Pons (tissue), 1 donor: ENCODE measurements around the gene CEMIP2.
"Not testable (repeated sequence)": the region's sequence is repeated elsewhere in the genome, so short reads cannot be mapped to it uniquely, and the experiment has no call there.

Source experiments
- DNase-seq: peaks from one replicate; pipeline ENCODE4 v3.0.0-alpha.2; 2016; ENCODE audit warnings: low spot score

CEMIP2 gene, protein sequence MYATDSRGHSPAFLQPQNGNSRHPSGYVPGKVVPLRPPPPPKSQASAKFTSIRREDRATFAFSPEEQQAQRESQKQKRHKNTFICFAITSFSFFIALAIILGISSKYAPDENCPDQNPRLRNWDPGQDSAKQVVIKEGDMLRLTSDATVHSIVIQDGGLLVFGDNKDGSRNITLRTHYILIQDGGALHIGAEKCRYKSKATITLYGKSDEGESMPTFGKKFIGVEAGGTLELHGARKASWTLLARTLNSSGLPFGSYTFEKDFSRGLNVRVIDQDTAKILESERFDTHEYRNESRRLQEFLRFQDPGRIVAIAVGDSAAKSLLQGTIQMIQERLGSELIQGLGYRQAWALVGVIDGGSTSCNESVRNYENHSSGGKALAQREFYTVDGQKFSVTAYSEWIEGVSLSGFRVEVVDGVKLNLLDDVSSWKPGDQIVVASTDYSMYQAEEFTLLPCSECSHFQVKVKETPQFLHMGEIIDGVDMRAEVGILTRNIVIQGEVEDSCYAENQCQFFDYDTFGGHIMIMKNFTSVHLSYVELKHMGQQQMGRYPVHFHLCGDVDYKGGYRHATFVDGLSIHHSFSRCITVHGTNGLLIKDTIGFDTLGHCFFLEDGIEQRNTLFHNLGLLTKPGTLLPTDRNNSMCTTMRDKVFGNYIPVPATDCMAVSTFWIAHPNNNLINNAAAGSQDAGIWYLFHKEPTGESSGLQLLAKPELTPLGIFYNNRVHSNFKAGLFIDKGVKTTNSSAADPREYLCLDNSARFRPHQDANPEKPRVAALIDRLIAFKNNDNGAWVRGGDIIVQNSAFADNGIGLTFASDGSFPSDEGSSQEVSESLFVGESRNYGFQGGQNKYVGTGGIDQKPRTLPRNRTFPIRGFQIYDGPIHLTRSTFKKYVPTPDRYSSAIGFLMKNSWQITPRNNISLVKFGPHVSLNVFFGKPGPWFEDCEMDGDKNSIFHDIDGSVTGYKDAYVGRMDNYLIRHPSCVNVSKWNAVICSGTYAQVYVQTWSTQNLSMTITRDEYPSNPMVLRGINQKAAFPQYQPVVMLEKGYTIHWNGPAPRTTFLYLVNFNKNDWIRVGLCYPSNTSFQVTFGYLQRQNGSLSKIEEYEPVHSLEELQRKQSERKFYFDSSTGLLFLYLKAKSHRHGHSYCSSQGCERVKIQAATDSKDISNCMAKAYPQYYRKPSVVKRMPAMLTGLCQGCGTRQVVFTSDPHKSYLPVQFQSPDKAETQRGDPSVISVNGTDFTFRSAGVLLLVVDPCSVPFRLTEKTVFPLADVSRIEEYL (N-terminal part only)

DNA sequence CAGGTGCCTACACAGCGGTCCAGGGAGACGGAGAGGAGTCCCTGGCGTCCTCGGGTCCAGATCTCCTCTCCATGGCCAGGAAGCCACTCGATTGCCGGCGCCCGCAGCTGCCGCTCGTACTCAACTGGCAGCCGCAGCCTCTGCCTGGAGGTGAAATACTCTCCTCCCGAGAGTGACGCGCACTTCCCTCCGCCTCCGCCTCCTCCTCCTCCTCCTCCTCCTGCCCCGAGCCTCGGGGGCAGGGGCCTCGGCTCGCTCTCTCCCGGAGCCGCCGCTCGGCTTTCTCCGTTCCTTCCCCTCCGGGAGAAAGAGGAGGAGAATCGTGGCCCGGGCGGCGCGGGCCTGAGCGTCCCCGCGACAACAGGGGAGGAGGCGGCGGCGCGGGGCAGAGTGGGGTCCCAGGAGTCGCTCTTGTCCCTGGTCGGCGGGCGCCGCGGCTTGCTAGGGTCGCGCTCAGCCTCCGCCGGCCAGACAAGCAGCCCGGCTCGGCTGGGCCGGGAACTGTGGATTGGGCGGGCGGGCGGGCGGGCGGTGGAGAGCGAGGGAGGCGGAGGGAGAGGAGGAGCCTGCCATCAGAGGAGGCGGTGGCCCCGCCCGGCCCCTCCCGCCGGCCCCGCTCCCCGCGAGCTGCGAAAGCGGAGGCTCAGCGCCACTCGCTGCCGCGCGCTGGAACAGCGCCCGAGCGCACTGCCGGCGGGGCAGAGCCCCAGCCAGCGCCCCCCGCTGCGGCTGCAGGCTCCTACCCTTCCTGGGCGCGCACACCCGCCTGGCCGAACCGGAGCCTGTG, at the start of gene CEMIP2:
TSS of gene CEMIP2 (minus strand) at position 126 of the 787 bp plus-strand sequence. CDS start 18,140 bp downstream, outside the sequence.
- peak; percentile 75 for DNase-seq

DNA sequence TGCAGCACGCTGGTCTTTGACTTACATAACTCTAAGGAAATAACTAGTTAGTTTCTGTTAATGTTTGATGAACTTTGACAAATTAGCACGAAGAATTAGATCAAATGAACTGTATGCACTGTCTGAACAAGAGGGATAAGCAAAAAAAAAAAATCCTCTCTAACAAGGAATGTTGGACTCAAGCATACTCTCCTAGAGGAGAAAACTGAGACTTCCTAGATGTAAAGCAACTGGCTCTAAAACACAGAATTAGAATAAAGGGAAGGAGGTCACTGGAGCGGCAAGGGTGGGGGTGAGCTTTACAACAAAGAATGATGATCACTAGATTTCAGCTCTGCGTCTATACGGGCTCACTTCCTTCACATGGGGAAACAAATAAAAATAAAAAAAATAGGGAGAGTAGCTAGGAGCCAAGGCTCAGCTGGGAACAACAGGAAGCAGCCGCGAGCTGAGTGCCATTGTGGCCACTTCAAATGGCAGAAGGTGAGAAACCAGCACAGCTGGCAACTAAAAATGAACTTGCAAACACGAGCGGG, 48.7 kb upstream of the CEMIP2 start:
- DNase-seq, result no peak

DNA sequence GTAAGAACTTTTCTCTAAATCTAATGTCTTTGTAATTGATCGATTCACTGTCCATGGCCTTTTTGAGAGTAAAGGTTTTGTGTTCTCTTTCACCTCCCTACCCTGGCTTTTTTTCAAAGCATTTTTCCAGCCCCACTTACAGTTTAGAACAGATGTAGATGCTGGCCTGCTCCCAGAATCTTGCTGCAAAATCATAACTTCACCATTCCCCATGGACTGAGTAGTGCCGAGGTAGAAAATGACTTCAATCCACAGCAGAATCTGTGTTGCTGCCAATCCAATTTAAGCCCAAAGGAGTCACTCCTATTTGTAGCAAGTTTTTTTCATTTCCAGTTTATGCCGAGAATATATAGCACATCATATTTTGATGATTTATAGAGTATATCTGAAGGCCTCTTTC, 46.5 kb upstream of the CEMIP2 start:
- DNase-seq, result no peak

DNA sequence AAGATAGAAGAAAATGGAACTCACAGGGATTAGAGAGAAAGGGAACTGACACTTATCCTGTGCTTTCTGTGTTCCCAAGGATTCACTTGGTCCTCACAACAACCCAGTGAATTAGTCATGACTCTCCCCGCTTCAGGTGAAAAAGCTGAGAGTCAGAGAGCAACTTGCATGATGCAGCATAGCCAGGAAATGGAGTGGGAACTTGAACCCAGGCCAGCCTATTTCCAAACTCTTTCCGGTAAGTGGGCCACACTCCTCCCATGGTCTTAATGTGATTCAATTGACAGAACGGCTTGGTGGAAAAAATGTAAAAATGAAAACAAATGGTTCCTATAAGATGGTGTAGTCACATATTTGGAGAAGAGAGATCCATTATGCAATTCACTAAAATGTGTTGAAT, 45.9 kb upstream of the CEMIP2 start:
- DNase-seq, result no peak

DNA sequence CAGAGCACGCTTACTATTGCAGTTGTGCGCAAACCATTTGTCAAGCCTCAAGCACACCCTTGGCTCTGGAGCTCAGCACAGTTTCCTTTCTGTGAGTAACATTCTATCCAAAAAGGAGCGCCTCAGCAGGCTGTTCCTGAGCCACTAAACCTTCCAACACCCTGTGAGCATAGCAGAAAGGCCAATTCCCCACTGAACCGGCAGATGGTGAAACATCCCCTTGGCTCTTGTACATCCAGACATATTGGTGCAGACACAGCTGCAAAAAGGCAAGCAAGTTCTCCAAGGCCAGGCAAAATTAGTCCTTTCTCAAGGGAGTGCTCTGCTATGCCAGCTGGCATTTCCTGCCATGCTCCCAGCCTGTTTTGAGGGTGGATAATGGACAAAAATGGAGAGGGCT, 44.1 kb upstream of the CEMIP2 start:
- DNase-seq, result peak; percentile 94

DNA sequence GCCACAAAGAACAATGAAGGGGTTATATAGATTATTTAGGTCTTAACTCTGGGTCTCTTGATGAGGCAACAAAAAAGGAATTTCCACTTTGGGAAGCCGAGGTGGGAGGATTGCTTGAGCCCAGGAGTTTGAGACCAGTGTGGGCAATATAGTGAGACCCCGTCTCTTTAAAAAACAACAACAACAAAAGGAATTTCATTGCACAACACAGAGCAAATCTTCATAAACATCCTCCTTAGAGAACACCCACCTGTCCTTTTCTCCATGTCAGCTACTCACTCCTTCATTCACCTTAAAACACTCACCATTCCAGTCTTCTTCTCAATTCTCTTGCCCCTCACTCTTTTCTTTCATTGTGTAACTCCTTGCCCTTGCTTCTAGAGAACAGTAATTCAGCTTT, 39.8 kb upstream of the CEMIP2 start:
- DNase-seq, result no peak

DNA sequence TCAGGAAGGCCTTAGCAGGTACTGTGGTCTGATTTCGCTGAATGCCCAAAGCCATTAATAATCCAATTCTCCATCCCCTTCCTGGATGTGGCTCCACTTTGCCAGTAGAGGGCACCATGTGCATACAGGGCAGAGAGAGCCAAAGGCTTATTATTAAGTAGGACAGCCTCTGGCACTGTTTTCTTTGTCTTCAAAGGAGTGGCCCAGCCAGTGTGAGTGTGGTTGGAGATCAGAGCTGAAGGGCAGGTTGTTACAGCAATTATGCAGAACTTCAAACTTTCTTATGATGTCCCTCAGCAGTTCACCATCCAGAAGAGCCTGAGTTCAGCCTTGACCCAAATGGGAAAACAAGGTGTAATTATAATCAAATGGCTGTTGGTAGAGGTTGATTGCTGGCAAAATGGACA, 38.6 kb upstream of the CEMIP2 start:
- peak; percentile 92 for DNase-seq

DNA sequence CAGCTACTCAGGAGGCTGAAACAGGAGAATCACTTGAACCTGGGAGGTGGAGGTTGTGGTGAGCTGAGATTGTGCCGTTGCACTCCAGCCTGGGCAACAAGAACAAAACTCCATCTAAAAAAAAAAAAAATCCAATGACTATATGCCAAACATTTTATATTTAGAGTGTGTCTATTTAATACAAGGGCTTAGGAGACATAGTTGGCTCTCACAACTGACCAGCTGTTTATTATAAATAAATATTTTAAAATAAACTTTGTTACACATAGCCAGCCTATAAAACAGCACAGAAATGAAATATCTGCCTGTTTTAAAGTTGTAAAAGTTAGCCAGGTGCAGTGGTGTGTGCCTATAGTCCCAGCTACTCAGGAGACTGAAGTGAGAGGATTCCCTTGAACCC, 36.8 kb upstream of the CEMIP2 start:
- not testable (repeated sequence) for DNase-seq

DNA sequence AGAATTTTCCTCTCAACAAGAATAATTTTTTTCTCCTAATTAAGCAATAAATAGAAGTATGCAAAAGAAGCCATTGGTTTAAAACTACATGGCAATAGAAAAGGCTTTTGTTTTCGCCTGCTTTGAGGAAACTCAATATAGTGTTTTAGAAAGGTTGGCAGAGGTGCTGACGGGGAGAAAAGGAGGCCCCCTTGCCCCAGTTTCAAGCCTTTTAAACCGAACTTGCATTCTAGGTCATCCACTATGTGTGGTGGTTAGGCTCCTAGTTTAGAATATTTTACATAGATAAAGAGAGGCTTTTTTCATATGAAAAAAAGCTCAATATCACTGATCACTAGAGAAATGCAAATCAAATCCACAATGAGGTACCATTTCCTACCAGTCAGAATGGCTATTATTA, 33.5 kb upstream of the CEMIP2 start:
- no peak for DNase-seq

DNA sequence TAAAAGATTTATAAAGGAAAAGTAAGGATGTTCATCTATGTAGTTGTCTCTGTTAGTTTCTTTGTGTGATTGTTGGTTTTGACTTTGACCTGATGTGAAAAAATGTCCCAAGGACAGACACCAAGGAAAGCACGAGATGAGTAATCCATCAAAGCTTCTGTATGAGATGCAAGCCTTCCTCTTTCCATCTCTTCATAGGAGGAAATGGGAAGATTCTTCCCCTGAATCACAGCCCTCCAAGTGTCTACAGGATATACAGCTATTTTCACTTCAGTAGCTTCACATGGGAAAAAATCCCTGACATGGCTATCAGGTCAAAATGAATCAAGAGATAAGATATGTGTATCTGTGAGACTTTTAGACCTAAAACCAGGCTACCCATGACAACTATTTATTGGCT, 29.0 kb upstream of the CEMIP2 start:
- DNase-seq, result no peak

DNA sequence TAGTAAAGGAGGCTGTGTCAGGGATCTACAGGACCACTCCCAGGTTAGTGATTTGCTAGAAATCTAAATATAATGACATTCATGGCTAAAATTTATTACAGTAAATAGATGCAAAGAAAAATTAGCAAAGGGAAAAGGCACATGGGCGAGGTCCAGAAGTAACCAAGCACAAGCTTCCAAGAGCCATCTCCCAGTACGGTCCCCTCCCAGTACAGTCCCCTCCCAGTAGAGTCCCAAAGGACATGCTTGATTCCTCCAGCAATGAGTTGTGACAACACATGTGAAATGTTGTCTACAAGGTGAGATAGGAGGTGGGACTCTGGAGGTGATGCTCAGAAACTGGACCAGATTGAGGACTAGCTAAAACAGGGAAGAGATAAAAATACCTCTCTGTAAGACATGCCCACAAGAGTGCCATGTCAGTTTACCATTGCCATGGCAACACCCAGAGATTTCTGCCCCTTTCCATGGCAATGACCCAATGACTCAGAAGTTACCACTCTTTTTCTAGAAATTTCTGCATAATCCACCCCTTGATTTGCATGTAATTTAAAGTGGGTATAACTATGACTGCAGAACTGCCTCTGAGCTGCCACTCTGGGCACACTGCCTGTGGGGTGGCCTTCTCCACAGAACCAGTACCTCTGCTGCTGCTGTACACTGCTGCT, 27.9 kb upstream of the CEMIP2 start:
- DNase-seq, result no peak

DNA sequence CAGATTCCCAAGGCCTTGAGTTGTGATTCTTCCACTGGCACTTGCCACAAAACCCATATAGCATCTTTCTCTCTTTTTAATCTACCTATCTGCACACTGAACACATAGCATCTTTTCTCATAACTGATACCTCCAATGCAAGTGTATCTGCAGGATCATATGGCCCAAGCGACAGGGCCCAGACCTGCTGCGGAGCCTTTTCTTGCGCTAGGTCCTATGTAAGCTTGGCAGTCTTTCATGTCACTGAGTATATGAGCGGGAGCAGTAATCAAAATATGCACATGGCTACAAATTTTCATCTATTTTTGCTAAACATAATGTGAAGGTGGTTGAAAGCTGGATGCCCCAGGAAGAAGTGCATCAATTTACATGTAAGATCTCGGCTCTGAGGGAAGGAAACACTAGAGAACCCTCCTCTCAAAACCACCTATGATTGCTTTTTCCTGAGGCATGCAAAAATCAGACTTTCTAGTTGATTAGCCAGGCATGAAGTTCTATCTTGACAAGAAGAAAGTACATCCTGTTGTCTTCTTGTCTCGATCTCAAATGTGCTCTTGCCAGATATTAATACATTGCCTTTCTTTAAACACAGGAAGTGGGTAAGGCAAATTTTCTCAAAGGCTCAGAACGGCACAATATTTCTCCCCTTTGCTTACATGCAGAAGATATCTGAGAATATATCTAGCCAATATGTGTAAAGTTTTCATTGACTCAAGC, 26.9 kb upstream of the CEMIP2 start:
- no peak for DNase-seq

DNA sequence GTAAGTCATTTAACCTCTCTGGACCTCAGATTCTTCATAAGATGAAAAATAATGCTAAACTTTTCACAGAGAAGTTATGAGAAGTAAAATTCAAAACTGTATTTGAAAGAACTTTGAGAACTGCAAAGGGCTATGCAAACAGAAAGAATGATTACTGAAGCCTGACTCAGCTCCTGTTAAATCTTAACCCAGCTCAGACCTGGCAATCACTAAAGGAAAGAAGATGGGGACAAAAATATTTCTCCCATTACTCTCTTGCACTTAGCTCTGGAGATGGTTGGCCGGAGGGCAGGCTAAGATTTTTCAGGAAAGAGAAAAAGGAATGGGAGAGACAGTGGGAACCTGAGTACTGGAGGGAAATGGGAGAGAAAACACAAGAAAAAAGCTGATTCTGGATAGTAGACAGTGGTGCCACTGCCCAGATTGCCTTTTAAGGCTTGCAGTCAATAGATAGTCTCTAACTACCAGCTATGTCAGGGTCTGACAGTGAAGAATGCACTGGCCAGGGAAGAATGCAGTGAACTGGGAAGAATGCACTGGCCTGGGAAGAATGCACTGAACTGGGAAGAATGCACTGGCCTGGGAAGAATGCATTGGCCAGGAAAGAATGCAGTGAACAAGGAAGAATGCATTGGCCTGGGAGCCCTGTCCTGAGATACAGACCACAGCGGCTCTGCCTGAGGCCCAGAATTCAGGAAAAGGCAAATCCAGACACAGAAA, 25.2 kb upstream of the CEMIP2 start:
- DNase-seq, result no peak

DNA sequence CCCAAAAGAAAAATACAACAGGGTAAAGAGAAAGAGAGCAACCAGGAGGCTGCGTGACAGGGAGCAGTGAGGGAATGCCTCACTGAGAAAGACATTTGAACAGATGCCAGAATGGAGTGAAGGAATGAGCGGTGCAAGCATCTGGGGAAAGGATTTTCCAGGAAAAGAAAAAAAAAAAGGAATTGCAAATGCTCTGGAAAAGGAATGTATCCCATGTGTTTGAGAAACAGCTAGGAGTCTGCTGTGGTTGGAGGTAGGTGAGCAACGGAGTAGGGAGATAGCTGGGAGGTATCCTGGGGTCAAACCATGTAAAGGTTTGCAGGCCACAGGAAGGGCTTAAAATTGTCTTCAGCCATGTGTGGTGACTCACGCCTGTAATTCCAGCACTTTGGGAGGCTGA, 23.6 kb upstream of the CEMIP2 start:
- DNase-seq, result no peak

DNA sequence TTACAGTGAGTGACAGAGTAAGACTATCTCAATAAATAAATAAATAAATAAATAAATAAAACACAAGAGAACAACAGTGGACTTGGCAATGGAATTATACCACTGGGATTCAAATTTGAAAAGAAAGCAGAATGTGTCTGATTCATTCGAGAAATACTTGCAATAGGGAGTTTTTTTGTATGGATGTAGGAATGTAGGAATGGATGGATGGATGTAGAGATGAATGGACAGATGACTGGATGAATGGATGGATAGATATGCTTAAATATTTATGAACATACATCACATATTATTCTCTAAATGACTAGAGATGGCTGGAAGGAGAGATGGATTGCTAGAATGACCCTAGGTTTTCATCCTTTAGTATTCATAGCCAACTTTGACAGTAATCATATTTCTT, 22.0 kb upstream of the CEMIP2 start:
- no peak for DNase-seq

DNA sequence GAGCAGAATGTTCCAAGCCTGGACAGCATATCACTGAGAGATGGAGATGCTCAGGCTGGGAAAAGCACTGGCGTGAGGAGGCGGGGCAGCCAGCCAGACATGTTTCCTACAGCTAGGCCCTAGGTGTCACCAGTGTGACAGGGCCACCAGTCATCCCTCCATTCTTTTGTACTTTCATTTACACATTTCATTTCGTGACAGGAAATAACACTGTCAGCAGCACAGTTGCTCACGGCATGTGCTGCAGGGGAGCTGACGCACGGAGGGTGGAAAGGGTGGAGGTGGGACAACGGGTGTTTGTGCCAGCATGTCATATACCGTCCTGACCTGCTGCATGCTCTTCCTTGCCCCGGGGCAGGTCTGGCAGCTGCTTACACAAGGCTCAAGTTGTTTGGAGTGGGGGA, 14.8 kb upstream of the CEMIP2 start:
- no peak for DNase-seq

DNA sequence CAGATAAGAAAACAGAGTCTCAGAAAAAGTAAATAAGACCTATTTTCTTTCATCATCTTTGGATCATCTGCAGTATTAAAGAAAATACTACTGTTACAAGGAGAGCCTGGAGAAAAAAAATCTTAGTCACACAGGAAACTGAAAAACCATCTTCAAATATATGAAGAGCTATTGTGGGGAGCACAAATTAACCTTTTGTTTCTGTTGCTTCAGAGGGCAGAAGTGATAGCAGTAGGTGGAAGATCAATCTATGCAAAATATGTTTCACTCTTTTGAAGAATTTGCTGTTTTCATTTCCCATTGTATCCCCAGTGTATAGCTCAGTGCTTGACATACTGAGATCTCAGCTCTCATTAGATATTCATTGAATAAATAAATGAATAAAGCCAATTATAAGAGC, 13.1 kb upstream of the CEMIP2 start:
- no peak for DNase-seq

DNA sequence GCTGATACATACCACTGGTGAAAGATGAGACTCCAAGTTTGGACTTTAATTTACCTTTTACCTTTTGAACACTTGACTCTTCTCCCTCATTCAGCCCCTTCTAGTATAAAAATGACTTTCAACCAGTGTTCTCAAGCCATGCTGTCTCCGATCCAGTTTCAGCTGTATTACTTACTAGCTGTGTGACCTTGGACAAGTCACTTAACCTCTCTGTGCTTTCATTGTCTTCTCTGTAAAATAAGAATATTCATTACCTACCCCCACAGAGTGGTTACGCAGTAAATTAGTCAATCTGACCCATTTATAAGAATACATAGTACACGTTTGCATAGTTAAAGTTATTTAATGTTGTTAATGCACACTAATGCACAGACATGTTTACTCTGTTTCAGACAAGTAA, 12.6 kb upstream of the CEMIP2 start:
- DNase-seq, result no peak

DNA sequence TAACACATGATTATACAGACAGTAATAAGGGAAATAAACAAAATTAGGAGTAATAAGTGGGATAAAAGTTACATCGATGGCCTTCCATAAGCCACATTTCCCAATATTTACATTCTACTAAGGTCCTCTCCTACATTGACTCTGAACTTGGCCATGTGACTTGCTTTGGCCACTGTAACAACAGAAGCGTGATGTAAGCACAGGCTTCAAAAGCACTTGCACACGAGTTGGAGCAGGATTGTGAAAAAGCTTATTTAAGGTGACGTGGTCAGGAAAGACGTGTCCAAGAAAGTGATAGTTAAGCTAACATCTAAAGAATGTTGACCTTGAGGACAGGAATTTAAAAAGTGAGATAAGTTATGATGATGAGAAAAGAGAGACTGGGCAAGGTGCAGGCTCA, 9.8 kb upstream of the CEMIP2 start:
- DNase-seq, result no peak
